Pancreas (tissue), 10 donors: Measurements from ENCODE around the gene OLFM1. TPM values are rescaled to one million over a fixed set of nuclear protein-coding genes. Genes with fewer than 3 reads are reported as not detected.

Experiments
- ATAC-seq, 4 donors: fragments of 200-7000 bp; cut with Tn5 transposase; one replicate each; pipeline versions ENCODE4 v1.8.0 to v1.9.1; 2020; ENCODE audit warnings: mild to moderate bottlenecking in 4 of 4, moderate library complexity in 4 of 4
- DNase-seq, 6 donors: peaks; one replicate each; pipeline ENCODE4 v3.0.0-alpha.2; 2020
- FAIRE-seq: peaks from 2 replicates; lab custom pipeline; 2012; peaks lifted over from hg19 to GRCh38; lab: Jason Lieb, UNC
- H3K27ac ChIP-seq, 4 donors: fragments of 200-600 bp; sonication (generic); 1 replicate in 3 of 4; 2 replicates in 1 of 4; pipeline versions ENCODE4 v1.5.0 to v1.8.0; 2020
- H3K27me3 ChIP-seq, 4 donors: fragments of 200-600 bp; one replicate each; pipeline ENCODE4 v1.8.0; 2021
- H3K36me3 ChIP-seq, 3 donors: fragments of 200-600 bp; sonication (generic) in 1 of 3; one replicate each; pipeline versions ENCODE4 v1.5.0 to v1.8.0; 2020 to 2021
- H3K4me1 ChIP-seq, 3 donors: fragments of 200-600 bp; one replicate each; pipeline ENCODE4 v1.8.0; 2021
- H3K4me3 ChIP-seq, 4 donors: fragments of 200-600 bp; sonication (generic) in 2 of 4; one replicate each; pipeline versions ENCODE4 v1.5.0 to v1.8.0; 2020 to 2021
- H3K9me3 ChIP-seq, 4 donors: fragments of 200-600 bp; one replicate each; pipeline ENCODE4 v1.8.0; 2021
- CTCF ChIP-seq, 4 donors: fragments of 200-600 bp; sonication (generic) in 3 of 4; IDR thresholded peaks; one replicate each; pipeline versions ENCODE4 v1.5.0 to v1.8.0; 2021; ENCODE audit warnings: antibody characterized with exemption in 4 of 4
- WGBS, 2 donors: extraction: QIAGEN DNeasy Blood & Tissue Kit; methylation state at CpG; one replicate each; pipeline ENCODE4 v1.1.7; 2013; 5-methylcytosine and 5-hydroxymethylcytosine counted together
- intact Hi-C, 3 donors: fragments of 100-400 bp; cut with DNase I; formaldehyde crosslinking; loops; one replicate each; pipeline versions ENCODE4 v1.11.1 to v1.14.2; 2022
- polyA plus RNA-seq, 2 donors: library from polyadenylated mRNA; stranded (reverse); fragments of 200-250 nt; gene quantifications; one replicate each; pipeline ENCODE4 v1.2.3, GENCODE V29; 2013
- total RNA-seq, 6 donors: library from RNA; stranded (reverse); fragmentation: NEBNext Ultra II Directional in 4 of 6; extraction: Animal tissue kit (Norgen Biotek cat#: 25700) in 4 of 6; gene quantifications; one replicate each; pipeline versions ENCODE4 v1.2.1 to v1.2.4, GENCODE V29; 2021 to 2023
- donor health status: healthy with polysubstance abuse.
- donor health status: DM: no; HTN: no; CAD: no; lungs with moderate emphysema.
- donor health status: DM: no; HTN: no; CAD: no.
- donor health status: control.
- donor health status: control.
- donor health status: Bipolar disorder and iron deficiency.
- donor health status: DM: yes; HTN: yes; CAD: no.
- donor health status: DM: no; HTN: no; CAD: no.
- donor health status: DM: no; HTN: no; CAD: no.
- donor health status: DM: yes; HTN: yes; CAD: no.

Gene OLFM1
- total and polyA plus RNA-seq, 8 donors, result 5.9 to 14.1 (median 7.8) TPM

- no peaks in the 10 kb centered on the region for H3K9me3 ChIP-seq
- FAIRE-seq, result no peak
- peaks cover 0 to 3% (median 0%) of the 10 kb centered on the region in 4 donors for H3K27me3 ChIP-seq
- intact Hi-C loops, result no loop called here
- no peaks in the 10 kb centered on the region for H3K36me3 ChIP-seq
- TF ChIP-seq CTCF (IDR thresholded peaks at IDR 0.05), result no peak
- no peak overlapping the region for H3K4me3 ChIP-seq
- 46 to 57% methylated on average over 16 of the region's 16 CpGs for WGBS, 2 donors
- H3K4me1 ChIP-seq, result no peaks in the 10 kb centered on the region
- no peak overlapping the region for H3K27ac ChIP-seq
- DNase-seq, result peak in 2 of 6 donors; percentile 3 to 34
- no peak for ATAC-seq
Observed at GRCh38 chr9:135070964-135071735, 16.3 kb upstream of the OLFM1 start.

GRCh38 chr9:135073081-135073740, 14.3 kb upstream of the OLFM1 start:
- no peak for FAIRE-seq
- Histone ChIP-seq H3K9me3 (no peaks in the 10 kb centered on the region), H3K27ac (no peak overlapping the region), H3K4me3 (no peak overlapping the region), H3K36me3 (no peaks in the 10 kb centered on the region), H3K27me3 (peaks cover 0 to under 1% (median 0%) of the 10 kb centered on the region in 4 donors), H3K4me1 (no peaks in the 10 kb centered on the region)
- peak in 1 of 6 donors; percentile 7 for DNase-seq
- intact Hi-C loops, result no loop called here
- WGBS, 2 donors, result 62 to 77% methylated on average over 13 of the region's 13 CpGs
- TF ChIP-seq CTCF (IDR thresholded peaks at IDR 0.05), result no peak
- no peak for ATAC-seq

GRCh38 chr9:135073741-135074305, 13.6 kb upstream of the OLFM1 start:
- ATAC-seq (no peak), FAIRE-seq (no peak), DNase-seq (peak in 1 of 6 donors; percentile 7)
- H3K27ac ChIP-seq, result no peak overlapping the region
- H3K27me3 ChIP-seq, result no peaks in the 10 kb centered on the region
- no peak for TF ChIP-seq CTCF (IDR thresholded peaks at IDR 0.05)
- no peak overlapping the region for H3K4me3 ChIP-seq
- WGBS, 2 donors, result 75 to 80% methylated on average over 9 of the region's 9 CpGs
- no peaks in the 10 kb centered on the region for H3K4me1 ChIP-seq
- H3K36me3 ChIP-seq, result no peaks in the 10 kb centered on the region
- no peaks in the 10 kb centered on the region for H3K9me3 ChIP-seq
- intact Hi-C loops, result no loop called here

- WGBS, 2 donors, result 39 to 40% methylated on average over 18 to 19 of the region's 19 CpGs
- peak overlapping the region; percentile 25 to 57 (median 40) for H3K4me3 ChIP-seq
- H3K9me3 ChIP-seq, result no peaks in the 10 kb centered on the region
Observed at GRCh38 chr9:135074354-135075233, 12.9 kb upstream of the OLFM1 start.

More at GRCh38 chr9:135074354-135075233, 12.9 kb upstream of the OLFM1 start:
- ATAC-seq (no peak), DNase-seq (peak in 3 of 6 donors; percentile 18 to 50 (median 19)), FAIRE-seq (no peak)
- H3K27me3 ChIP-seq, result no peaks in the 10 kb centered on the region
- H3K27ac ChIP-seq, result no peak overlapping the region
- H3K36me3 ChIP-seq, result no peaks in the 10 kb centered on the region
- H3K4me1 ChIP-seq, result no peaks in the 10 kb centered on the region
- intact Hi-C loops, result no loop called here
- TF ChIP-seq CTCF (IDR thresholded peaks at IDR 0.05), result no peak
